ENCODE data around the gene GET3.
"Not testable (repeated sequence)": the region's sequence is repeated elsewhere in the genome, so short reads cannot be mapped to it uniquely, and the experiment has no call there.

Gene GET3

GRCh38 chr19:12715929-12716328 is 21.4 kb upstream of the GET3 start:
- DNase-seq (ENCODE audit: low spot score): no peak

GRCh38 chr19:12720296-12720695 is 17.0 kb upstream of the GET3 start:
- no peak for DNase-seq (ENCODE audit: low spot score)

- DNase-seq (ENCODE audit: low spot score): no peak
Observed at GRCh38 chr19:12720851-12721655, 16.2 kb upstream of the GET3 start.

- DNase-seq (ENCODE audit: low spot score): peak; percentile 60
Observed at GRCh38 chr19:12721656-12722565, 15.4 kb upstream of the GET3 start.

- DNase-seq (ENCODE audit: low spot score): peak; percentile 98
Observed at GRCh38 chr19:12722566-12723380, 14.5 kb upstream of the GET3 start.

GRCh38 chr19:12723381-12723640 is 14.0 kb upstream of the GET3 start:
- no peak for DNase-seq (ENCODE audit: low spot score)

- peak; percentile 65 for DNase-seq (ENCODE audit: low spot score)
Observed at GRCh38 chr19:12723641-12724426, 13.5 kb upstream of the GET3 start, which contains the start of gene TNPO2. TSS of gene TNPO2 (minus strand) at chr19:12723932. CDS start at chr19:12720977, 2,955 bp downstream.

GRCh38 chr19:12725612-12726011 is 11.7 kb upstream of the GET3 start:
- DNase-seq (ENCODE audit: low spot score): not testable (repeated sequence)

- no peak for DNase-seq (ENCODE audit: low spot score)
Observed at GRCh38 chr19:12726988-12727316, 10.3 kb upstream of the GET3 start.

- no peak for DNase-seq (ENCODE audit: low spot score)
Observed at GRCh38 chr19:12727745-12728433, 9.4 kb upstream of the GET3 start.

- no peak for DNase-seq (ENCODE audit: low spot score)
Observed at GRCh38 chr19:12730064-12730463, 7.2 kb upstream of the GET3 start.

- DNase-seq (ENCODE audit: low spot score): no peak
Observed at GRCh38 chr19:12731337-12731736, 6.0 kb upstream of the GET3 start.

GRCh38 chr19:12733369-12734214 is 3.7 kb upstream of the GET3 start:
- DNase-seq (ENCODE audit: low spot score): no peak

GRCh38 chr19:12737835-12738351 is 596 bp downstream of the GET3 start:
- DNase-seq (ENCODE audit: low spot score): no peak

GRCh38 chr19:12745166-12745897 is 8.0 kb downstream of the GET3 start:
- no peak for DNase-seq (ENCODE audit: low spot score)

GRCh38 chr19:12748489-12748888 is 11.2 kb downstream of the GET3 start:
- no peak for DNase-seq (ENCODE audit: low spot score)

GRCh38 chr19:12749938-12750521 is 12.7 kb downstream of the GET3 start:
- no peak for DNase-seq (ENCODE audit: low spot score)

GRCh38 chr19:12750851-12751250 is 13.6 kb downstream of the GET3 start:
- no peak for DNase-seq (ENCODE audit: low spot score)

GRCh38 chr19:12751635-12752034 is 14.3 kb downstream of the GET3 start, which contains the start of gene BEST2:
TSS of gene BEST2 (plus strand) at chr19:12751791. CDS start at chr19:12752593, 802 bp downstream.
- DNase-seq (ENCODE audit: low spot score): no peak
